Stimulated activated CD4-positive, alpha-beta T cell treated with anti-CD3 and anti-CD28 coated beads, Interleukin-4, amount 100 ng/mL, for 24 hours (primary cell): Measurements from ENCODE around the gene LMTK3.

ENCODE experiments used
- DNase-seq: peaks from one replicate; pipeline ENCODE4 v3.0.0-alpha.2; 2020

Gene LMTK3

DNA sequence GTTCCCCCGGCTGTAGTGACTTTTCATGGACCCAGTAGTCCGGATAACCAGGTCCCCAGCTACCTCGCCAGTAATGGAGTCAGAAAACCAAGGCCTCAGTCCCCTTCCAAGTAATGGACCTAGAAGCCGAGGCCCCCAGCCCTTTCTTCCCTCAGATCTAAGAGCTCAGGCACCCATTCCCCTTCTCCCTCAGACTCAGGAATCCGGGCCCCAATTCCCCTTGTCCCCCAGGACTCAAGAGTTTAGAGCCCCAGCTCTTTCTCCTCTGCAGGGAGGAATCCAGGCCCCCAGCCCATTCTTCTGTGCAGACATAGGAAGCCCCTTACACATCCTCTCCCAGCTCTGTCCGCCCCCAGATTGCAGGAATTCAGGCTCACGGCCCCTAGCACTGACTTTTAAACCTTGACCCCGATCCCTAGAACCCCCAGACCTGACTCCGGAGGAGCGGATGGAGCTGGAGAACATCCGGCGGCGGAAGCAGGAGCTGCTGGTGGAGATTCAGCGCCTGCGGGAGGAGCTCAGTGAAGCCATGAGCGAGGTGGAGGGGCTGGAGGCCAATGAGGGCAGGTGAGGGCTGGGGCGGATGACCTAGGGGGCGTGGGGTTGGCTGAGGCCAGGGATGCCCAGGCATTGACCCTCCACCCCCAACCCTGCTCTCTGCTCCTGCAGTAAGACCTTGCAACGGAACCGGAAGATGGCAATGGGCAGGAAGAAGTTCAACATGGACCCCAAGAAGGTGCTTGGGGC, 41.5 kb downstream of the LMTK3 start:
- no peak for DNase-seq

DNA sequence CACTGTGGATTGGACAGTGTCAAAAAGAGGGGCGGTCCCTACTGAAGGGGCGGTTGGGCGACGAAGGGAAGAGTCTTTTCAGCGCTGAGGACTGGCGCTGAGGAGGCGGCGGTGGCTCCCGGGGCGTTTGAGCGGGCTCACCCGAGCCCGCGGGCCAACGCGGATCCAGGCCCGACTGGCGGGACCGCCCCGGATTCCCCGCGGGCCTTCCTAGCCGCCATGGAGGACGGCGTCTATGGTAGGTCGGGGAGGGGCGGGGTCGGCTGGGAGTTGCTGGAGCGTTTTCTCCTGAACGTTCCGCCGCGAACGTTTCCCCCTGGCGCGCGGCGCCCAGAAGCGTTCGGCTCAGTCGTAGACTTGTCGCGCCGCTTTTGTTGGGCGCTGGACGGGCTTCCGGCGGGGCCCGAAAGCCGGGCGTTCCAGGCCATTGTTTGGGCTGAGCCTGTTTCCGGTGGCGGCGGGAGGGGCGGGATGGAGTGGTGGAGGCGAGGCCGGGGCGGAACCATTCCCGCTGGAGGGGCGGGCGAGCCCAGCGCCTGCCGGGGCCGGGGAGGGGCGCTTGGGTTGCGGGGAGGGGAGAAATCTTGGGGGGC, 42.2 kb downstream of the LMTK3 start, which contains the start of gene CYTH2:
Gene CYTH2, plus strand, starts transcription at position 81 of the 593 bp plus-strand sequence. Its CDS starts 139 bp downstream, at position 220.
- peak; percentile 81 for DNase-seq

DNA sequence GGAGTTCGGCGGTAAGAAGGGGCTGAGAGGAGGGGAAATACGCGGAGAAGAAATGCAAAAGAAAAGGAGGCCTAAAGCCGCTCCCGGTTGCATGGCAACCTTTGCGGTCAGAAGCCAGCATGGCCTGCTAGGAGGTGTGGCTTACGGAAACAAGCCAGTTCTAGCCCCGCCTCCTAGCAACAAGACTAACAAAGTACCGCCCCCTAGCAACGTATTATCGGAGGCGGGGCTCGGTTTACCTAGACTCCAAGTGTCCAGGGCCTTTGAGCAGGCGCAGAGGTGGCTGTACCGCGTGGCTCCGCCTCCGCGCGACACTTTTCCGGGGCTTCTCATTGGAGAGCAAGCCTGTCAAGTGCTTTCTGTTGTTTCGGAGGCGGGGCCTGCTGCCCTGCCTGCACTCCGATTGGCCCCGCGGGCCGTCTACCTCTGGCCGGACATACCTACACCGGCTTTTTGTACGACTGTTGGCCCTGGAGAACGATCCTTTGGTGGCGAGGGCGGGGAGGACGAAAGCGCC, 42.8 kb downstream of the LMTK3 start:
- peak; percentile 100 for DNase-seq

DNA sequence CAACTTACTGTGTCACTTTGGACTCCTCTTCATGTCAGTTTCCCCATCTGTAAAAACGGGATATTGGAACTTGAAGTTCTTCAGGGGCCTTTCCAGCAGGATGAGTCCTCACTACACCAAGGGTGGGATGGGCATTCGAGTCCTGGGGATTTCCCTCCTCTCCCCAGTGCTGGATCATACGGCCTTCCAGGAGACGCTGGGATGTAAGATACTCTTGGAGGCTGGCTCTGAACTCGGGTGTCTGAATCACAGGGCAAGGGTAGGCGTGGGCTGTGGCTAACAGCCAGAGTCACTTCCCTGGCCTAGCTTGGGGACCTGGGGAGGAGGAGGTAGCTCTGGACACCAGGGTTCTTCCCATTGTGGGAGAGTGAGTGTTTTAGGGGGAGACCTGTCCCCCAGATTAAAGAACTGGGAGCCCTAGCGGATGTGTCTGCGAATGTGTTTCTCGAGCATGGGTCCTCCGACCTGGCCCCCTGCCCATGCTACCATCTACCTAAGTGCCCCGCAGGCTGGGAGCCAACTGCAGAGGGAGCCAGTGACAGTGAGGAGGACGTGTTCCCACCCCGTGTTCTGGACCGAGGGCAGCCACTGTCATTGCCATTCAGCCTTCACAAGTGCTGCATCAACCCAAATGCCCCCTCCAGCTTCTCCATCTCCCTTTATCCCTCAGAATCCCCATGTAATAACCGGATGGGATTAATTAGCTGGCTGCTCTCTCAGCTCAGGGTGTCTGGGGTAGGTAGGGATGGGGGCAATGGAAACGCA, 44.9 kb downstream of the LMTK3 start:
- DNase-seq = no peak

DNA sequence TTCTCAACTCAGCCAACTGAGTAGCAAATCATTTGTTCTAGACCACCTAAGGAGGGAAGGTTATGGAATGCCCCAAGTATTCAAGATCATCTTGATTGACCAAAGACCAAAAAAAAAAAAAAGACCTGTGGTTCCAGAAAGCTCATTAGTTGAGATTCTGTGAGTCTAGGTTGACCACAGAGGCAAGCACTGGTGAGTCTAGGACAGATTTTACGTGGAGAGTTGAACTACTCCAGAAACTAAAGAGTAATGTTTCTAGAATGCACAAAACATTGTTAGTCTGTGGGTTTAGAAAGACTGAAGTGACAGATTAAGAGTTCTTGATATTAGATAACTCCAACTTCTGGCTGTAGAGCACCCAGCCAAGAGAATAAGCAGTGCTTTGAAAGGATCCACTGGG, 46.4 kb downstream of the LMTK3 start:
- DNase-seq = no peak

DNA sequence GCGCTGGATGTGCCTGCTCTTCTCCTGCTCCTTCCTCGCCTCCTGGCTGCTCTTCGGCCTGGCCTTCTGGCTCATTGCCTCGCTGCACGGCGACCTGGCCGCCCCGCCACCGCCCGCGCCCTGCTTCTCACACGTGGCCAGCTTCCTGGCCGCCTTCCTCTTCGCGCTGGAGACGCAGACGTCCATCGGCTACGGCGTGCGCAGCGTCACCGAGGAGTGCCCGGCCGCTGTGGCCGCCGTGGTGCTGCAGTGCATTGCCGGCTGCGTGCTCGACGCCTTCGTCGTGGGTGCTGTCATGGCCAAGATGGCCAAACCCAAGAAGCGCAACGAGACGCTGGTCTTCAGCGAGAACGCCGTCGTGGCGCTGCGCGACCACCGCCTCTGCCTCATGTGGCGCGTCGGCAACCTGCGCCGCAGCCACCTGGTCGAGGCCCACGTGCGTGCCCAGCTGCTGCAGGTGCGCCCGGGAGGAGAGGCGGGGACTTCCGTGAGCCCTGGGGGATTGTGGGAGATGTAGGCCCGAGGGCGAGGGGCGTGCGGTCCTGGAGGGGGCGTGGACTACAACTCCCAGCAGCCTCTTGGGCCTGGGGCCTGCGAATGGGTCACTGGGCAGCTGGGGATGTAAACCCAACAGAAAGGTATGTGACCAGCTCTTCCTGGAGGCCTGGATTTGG, 49.5 kb downstream of the LMTK3 start:
- DNase-seq = no peak

DNA sequence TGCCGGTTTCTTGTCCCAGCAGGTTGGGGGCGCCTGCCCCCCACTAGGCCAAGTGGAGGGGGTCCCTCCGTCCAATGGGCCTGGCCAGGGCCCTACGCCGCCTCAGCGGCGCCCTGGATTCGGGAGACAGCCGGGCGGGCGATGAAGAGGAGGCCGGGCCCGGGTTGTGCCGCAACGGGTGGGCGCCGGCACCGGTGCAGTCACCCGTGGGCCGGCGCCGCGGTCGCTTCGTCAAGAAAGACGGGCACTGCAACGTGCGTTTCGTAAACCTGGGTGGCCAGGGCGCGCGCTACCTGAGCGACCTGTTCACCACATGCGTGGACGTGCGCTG, 50.0 kb downstream of the LMTK3 start:
- DNase-seq = no peak

DNA sequence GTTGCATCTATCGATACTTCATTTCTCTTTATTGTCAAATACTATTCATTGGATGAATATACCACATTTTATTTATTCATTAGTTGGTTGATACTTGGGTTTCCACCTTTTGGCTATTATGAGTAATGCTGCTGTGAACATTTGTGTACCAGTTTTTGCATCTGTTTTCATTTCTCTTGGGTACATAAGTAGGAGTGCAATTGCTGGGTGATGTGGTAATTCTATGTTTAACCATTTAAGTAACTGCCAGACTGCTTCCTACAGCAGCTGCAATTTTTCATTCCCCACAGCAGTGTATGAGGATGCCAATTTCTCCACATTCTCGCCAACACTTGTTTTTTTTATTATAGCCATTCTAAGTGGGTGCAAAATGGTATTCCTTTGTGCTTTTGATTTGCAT, 53.6 kb downstream of the LMTK3 start:
- DNase-seq = no peak

DNA sequence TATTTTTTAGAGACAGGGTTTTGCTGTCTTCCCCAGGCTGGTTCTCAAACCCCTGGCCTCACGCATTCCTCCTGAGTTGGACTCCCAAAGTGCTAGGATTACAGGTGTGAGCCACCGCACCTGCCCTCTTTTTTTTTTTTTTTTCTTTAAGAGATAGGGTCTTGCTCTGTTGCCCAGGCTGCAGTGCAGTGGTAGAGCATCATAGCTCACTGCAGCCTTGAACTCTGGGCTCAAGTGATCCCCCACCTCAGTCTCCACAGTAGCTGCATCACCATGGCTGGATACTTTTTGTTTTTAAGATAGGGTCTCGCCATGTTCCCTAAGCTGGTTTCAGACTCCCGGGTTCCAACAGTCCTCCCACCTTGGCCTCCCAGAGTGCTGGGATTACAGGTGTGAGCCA, 54.8 kb downstream of the LMTK3 start:
- DNase-seq = no peak

DNA sequence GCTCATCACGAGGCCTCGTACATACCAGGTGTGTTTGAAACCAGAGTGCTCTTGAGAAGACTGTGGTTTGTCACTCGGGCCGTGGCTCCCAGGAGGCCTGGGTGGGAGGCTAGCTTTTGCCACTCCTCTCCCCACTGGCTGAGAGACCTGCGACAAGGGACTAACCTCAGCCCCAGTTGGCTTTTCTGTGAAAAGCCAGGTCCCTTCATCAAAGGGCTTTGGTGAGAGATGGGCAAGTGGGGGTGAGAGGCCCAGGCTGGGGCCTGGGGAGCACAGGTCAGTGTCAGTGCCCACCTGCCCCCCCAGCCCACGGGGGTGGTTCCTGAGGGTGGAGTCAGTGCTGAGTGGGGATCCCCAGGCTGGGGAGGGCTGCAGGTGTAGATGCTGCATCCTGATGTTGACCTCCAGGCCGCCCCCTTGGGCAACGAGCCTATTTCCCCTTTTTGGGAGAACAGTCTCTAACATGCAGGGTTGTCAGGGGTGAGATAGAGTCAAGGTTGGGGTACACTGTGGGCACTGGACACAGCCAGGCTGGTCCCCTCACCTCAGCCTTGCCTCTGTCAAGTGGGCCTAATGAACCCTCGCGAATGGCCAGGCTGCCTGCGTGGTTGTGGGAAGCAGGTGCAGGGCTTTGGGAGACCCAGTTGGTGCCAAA, 55.6 kb downstream of the LMTK3 start:
- DNase-seq = no peak

DNA sequence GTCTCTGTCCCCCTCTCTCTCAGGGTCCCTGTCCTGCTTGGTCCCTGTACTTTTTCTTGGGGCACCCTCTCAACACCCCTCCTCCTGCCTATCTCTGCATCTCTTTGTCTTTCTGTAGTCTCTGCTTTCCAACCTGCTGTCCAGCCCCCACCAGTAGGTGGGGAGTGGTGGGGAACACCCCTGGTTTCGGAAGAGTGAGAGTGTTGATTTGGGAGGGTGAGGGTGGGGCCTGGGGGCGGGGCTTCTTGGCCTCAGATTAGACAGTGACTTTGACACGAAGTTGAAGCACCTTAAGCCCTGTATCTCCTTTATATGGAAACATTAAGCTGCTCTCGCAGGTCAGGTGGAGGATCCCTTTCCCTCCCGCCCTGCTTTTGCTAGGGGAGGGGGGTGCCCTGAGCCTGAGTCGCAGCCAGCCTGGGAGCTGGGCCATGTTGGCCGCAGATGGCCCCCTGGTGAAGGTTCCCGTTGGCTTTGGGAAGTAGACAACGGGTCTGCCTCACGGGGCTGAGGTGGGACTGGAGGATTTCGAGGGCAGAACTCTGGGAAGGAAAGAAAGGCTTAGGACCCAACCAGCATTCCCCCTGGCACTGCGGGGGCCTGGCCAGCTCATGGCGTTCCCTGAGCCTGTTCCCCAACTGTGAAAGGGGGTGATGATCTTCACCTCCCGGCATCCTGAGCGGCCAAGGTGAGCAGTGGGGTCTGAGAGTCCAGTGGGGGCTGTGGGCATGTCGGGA, 56.3 kb downstream of the LMTK3 start, which contains the start of gene KCNJ14:
Gene KCNJ14, plus strand, starts transcription at position 404 of the 737 bp plus-strand sequence. CDS start 6,151 bp downstream, outside the sequence.
- DNase-seq = no peak

DNA sequence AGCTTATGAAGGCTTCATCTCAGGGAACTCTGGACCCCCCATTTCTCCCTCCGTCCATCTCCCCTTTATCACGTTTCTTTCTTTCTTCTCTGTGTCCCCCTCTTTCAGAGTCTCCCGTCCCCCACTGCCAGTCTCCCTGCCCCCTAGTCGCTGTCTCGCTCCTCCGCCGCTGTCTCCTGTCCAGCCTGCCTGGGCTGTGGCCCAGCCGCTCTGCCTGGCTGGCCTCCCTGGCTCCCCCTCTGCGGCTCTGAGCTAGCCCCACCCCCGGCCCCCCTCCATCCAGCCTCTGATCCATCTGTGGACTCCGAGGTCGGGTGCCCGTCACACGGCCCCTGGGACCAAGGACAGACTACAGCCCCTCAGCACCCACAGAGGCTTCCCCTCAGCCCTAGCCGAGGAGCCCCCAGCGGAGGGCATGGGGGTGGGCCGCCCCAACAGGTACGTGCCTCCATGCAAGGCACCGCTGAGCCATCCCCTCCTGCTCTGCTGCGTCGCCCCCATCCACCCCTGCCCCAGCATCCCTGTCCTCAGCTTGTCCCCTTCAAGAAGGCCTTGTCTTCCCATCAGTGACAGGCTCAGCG, 57.4 kb downstream of the LMTK3 start:
- no peak for DNase-seq

DNA sequence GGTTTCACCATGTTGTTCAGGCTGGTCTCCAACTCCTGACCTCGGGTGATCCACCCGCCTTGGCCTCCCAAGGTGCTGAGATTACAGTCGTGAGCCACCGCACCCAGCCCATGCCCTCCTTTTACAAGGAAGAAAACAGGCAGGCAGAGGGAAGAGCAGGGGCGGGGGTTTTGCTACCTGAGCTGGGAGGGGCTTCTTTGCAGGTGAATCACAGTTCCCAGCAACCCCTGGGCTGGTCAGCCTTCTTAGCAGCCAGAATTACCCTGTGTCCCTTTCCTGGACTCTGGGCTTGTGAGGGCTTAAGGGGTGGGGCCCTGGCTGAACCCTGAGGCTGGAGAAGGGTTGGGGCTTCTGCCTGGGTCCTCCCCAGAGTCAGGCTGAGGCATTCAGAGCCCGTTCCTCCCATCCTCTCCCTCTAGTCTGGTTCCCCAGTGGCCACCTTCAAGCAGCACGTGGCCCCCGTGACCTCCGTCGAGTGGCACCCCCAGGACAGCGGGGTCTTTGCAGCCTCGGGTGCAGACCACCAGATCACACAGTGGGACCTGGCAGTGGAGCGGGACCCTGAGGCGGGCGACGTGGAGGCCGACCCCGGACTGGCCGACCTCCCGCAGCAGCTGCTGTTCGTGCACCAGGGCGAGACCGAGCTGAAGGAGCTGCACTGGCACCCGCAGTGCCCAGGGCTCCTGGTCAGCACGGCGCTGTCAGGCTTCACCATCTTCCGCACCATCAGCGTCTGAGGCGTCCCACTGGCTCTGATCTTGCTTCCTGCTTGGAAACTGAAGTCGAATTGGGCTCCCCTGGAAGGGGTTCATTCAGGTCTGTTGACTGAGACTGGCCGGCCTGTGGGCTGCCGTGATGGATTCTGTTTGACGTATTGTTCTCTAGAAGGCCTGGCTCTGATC, 59.1 kb downstream of the LMTK3 start:
- DNase-seq = no peak

DNA sequence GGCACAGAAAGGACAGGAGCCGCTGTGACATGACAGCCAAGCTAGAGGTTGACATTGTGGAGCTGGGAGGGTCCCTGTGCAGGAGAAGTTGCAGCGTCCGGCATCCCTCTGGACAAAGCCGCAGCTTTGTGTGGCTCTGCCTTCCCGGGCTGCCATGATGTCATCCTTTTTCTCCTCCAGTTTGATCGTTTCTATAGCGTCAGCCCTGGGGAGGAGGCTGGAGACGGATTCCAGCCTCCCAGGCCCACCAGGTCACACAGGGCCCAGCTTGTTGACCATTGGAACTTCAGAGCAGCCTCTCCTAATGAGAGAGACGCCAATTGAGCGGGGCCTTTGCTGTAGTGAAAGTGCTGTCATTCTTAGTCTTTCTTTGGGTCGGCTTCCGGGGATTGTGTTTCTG, 60.0 kb downstream of the LMTK3 start:
- no peak for DNase-seq

DNA sequence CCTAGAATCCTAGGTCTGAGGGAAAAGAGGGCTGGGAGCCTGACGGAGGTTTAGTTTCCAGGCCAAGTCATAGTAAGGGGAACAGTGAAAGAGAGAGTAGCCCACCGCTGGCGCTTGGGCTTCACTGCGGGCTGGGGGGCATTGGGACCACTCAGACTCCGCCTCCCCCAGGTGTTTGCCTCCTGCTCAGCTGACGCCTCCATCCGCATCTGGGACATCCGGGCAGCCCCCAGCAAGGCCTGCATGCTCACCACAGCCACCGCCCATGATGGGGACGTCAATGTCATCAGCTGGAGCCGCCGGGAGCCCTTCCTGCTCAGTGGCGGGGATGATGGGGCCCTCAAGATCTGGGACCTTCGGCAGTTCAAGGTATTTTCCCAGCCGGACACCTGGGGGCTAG, 60.8 kb downstream of the LMTK3 start:
- no peak for DNase-seq

DNA sequence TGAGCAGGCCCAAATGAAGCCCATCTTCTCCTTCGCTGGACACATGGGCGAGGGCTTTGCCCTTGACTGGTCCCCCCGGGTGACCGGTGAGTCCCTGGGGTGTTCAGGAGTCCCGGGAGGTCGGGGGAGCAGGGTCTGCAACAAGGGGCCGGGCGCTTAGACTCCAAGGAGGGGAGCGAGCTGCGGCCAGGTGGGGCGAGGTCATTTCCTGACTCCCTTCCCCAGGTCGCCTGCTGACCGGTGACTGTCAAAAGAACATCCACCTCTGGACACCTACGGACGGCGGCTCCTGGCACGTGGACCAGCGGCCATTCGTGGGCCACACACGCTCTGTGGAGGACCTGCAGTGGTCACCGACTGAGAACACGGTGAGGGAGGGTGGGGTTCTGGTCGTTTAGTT, 61.2 kb downstream of the LMTK3 start:
- DNase-seq = no peak

DNA sequence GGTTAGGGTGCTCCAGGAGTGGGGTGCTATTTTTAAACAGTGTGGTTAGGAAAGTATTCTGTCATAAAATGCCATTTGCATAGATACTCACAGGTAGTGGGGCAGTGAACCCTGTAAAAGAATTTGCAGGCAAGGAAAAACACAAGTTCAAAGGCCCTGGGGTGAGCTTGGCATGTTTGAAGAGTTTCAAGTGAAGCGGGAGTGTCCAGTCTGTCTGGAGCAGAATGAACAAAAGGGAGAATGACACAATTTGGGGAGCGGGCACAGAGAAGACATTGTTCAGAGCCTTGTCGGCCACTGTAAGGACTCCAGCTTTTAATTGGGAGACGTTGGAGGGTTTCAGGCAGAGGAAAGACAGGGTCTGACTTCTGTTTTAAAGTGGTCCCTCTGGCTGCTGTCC, 63.1 kb downstream of the LMTK3 start:
- no peak for DNase-seq

DNA sequence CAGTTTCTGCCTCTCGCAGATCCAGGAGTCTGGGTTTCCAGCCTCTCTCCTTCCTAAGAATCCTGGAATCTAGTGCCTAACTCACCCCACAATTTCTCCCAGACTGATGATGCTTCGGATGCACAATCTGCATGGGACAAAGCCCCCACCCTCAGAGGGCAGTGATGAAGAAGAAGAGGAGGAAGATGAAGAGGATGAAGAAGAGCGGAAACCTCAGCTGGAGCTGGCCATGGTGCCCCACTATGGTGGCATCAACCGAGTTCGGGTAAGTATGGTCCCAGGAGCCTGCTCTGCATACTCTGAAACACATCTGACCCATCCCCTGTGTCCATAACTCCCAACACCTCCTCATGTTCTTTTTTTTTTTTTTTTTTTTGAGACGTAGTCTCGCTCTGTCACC, 65.1 kb downstream of the LMTK3 start:
- no peak for DNase-seq

DNA sequence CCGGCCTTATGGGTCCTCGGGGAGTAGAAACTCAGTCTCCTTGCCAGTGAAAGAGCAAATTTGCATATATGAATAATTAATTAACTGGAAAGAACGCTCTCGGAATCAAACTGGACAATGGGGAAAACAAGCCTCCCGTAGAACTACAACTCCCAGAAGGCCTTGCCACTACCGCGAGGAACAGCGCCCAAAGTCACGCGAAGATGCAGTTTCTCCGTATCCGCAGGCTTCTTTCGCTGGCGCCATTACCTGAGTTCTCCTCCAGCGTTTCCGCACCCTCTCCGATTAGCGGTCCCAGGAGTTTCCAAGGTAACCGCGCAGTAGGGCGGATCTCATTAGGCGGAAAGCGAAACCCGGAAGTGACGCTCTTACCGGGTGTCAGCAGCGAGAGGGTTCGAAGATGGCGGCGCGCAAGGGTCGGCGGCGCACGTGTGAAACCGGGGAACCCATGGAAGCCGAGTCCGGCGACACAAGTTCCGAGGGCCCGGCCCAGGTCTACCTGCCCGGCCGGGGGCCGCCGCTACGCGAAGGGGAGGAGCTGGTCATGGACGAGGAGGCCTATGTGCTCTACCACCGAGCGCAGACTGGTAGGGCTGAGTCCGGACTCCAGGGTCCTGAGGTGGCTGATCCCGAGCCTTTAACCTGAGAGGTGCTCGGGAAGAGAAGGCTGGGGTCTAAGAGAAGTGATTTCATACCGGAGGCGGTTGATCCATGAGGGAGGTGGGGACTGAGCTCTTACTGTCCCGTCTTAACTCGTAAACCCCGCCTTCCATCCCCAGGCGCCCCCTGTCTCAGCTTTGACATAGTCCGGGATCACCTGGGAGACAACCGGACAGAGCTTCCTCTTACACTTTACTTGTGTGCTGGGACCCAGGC, 65.8 kb downstream of the LMTK3 start, which contains the start of gene GRWD1:
Gene GRWD1, plus strand, starts transcription at position 378 of the 876 bp plus-strand sequence. Its CDS starts 23 bp downstream, at position 401.
- peak; percentile 96 for DNase-seq
